GM04503 (cell line): Measurements from ENCODE around the gene OR1M1.

Experiments
- DNase-seq: peaks from one replicate; pipeline ENCODE4 v3.0.0-alpha.2; 2012; ENCODE audit warnings: low read depth

Gene OR1M1

GRCh38 chr19:9075064-9075949, 11.6 kb upstream of the OR1M1 start:
- peak; percentile 34 for DNase-seq

GRCh38 chr19:9076901-9077300, 10.0 kb upstream of the OR1M1 start:
- no peak for DNase-seq

GRCh38 chr19:9078651-9079050, 8.2 kb upstream of the OR1M1 start:
- DNase-seq, result no peak

GRCh38 chr19:9107375-9107774, 20.5 kb downstream of the OR1M1 start, which contains the start of gene OR7G2:
OR7G2 (minus strand) TSS chr19:9107475; CDS start chr19:9103243, 4,232 bp downstream.
- no peak for DNase-seq

GRCh38 chr19:9109959-9110358, 23.1 kb downstream of the OR1M1 start:
- DNase-seq, result no peak

- no peak for DNase-seq
Observed at GRCh38 chr19:9115307-9115813, 28.5 kb downstream of the OR1M1 start, which contains the start of gene OR7G1. OR7G1 (minus strand) TSS chr19:9115763; CDS start chr19:9115763, 0 bp downstream.

- DNase-seq, result no peak
Observed at GRCh38 chr19:9116547-9116946, 29.7 kb downstream of the OR1M1 start.

GRCh38 chr19:9126900-9127405, 40.1 kb downstream of the OR1M1 start, which contains the start of gene OR7G3:
OR7G3 (minus strand) TSS chr19:9126950; CDS start chr19:9126950, 0 bp downstream.
- DNase-seq, result no peak

DNA sequence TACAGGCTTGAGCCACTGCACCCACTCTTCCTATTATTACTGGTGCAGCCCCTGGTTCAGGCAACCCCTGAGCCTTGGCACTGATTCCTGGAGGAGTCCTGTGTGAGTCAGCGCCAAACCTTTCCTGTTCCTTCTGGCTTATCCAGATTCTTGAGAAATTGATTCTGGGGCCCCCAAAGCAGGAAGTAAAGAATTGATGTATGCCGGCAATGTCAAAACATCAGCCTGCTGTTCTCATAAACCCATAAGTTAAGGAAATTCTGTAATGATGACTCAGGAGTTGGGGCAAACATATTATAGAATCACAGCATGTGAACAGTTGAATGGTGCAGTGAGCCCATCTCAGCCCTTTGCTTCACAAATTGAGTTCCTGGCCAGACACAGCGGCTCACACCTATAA, 41.3 kb downstream of the OR1M1 start:
- DNase-seq, result no peak

GRCh38 chr19:9130965-9131364, 44.1 kb downstream of the OR1M1 start:
- no peak for DNase-seq

GRCh38 chr19:9132422-9132821, 45.6 kb downstream of the OR1M1 start:
- DNase-seq, result no peak

GRCh38 chr19:9139609-9140158, 52.8 kb downstream of the OR1M1 start:
- no peak for DNase-seq

GRCh38 chr19:9140159-9140874, 53.5 kb downstream of the OR1M1 start, which contains the start of gene ZNF317:
ZNF317 (plus strand) TSS chr19:9140397; CDS start chr19:9156017, 15,620 bp downstream.
- DNase-seq, result peak; percentile 56

GRCh38 chr19:9144920-9145319, 58.1 kb downstream of the OR1M1 start:
- no peak for DNase-seq
